ENCODE results near the gene CFAP45. TPM values are rescaled to one million over a fixed set of nuclear protein-coding genes. Genes with fewer than 3 reads are reported as not detected.
A peak's percentile ranks its signal among the peaks of the same experiment; 100 is the strongest.

Gene CFAP45
- total and polyA plus RNA-seq, 2 experiments from 2014 or later = 0.43 TPM; not detected in 1

DNA sequence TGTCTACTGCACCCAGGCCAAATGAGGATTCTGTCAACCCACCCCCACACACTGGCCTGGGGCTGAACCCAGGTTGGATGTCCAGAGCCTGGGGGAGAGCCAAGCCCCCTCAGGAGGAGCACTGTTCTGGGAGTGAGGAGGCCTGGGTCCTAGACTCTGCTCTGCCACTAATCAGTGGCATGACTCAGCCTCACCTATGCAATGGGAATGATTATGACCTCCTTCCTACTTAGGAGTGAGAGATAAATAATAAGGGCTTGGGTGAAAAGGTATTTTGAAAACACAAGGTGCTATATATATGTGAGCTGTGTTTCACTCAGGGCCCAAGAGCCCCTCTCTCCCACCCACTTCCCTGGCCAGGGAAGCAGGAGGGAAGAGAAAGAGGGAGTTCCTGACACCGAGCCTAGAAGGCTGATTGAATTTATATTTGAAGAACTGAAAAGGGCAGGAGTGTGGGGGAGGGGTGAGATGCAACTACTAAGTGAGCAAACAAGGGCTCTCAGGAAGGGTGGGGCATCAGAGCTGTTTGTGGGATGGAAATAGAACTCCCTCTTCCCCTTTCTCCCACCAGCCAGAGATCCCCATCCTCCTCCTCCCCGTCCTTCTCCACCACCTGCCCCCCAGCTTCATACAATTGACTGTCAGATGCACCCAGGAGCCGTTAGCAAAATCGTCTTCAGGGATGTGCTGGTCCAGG, 37.2 kb upstream of the CFAP45 start:
- H3K4me1 ChIP-seq (ENCODE audit: insufficient read depth) = peaks cover 55% of the 10 kb centered on the region
- H2AFZ ChIP-seq = no peak overlapping the region
- H3K79me2 ChIP-seq = no peaks in the 10 kb centered on the region
- peak; percentile 75 for DNase-seq (ENCODE audit: low spot score)
- no peaks in the 10 kb centered on the region for H3K9me3 ChIP-seq (ENCODE audit: low read depth)
- H3K4me3 ChIP-seq = no peak overlapping the region
- H4K20me1 ChIP-seq (ENCODE audit: insufficient read depth, poor library complexity, severe bottlenecking) = no peaks in the 10 kb centered on the region
- H3K36me3 ChIP-seq (replicated peaks; ENCODE audit: insufficient read depth, low read depth) = no peaks in the 10 kb centered on the region
- H3K4me2 ChIP-seq = peak overlapping the region; percentile 59
- WGBS (ENCODE audit: low lambda C conversion rate, missing lambda C conversion rate) = 56% methylated on average over 3 of the region's 4 CpGs
- H3K27ac ChIP-seq = peak overlapping the region; percentile 92
- H3K27me3 ChIP-seq = no peaks in the 10 kb centered on the region
- H3K9me2 ChIP-seq (replicated peaks; ENCODE audit: insufficient read depth) = no peaks in the 10 kb centered on the region
- TF ChIP-seq EZH2 (IDR thresholded peaks at IDR 0.05; ENCODE audit: borderline replicate concordance) (no peak), EZH2phosphoT487 (IDR thresholded peaks at IDR 0.05; ENCODE audit: low read depth, severe bottlenecking, unreplicated experiment) (no peak), CTCF (IDR thresholded peaks at IDR 0.05; ENCODE audit: poor library complexity) (no peak)

DNA sequence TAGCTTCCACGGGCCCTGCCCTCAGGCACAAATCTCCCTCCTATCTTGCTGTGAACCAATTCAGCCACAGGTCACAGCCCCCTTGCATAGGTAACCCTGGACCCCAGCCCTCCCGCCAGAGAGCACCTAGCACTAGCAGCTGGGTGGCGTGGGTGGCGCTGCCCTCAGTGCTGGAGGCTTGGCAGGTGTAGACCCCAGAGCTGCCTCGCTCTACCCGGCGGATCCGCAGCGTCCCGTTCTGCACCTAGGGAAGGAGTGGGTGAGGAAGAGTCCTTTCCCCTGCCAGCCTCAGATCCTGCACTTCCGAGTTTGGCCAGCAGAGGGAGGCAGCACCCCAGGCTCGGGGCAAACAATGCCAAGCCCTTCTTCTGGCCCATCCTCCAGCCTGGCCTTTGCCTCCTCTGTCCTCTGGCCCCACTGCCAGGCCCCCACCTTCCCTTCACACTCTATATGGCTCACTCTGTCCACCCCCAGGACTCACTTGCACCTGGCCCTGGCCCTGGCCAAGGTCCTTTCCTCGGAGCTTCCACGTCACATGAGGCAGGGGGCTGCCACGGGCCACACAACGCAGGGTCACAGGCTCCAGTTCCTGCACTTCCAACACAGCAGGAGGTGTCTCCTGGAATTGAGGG, 36.4 kb upstream of the CFAP45 start:
- H3K9me3 ChIP-seq (ENCODE audit: low read depth) = no peaks in the 10 kb centered on the region
- H3K4me1 ChIP-seq (ENCODE audit: insufficient read depth) = peaks cover 47% of the 10 kb centered on the region
- H3K79me2 ChIP-seq = no peaks in the 10 kb centered on the region
- no peaks in the 10 kb centered on the region for H3K27me3 ChIP-seq
- H3K4me2 ChIP-seq = peak overlapping the region; percentile 59
- H3K36me3 ChIP-seq (replicated peaks; ENCODE audit: insufficient read depth, low read depth) = no peaks in the 10 kb centered on the region
- TF ChIP-seq EZH2phosphoT487 (IDR thresholded peaks at IDR 0.05; ENCODE audit: low read depth, severe bottlenecking, unreplicated experiment) (no peak), CTCF (IDR thresholded peaks at IDR 0.05; ENCODE audit: poor library complexity) (peak; percentile 91)
- DNase-seq (ENCODE audit: low spot score) = peak; percentile 83
- H4K20me1 ChIP-seq (ENCODE audit: insufficient read depth, poor library complexity, severe bottlenecking) = no peaks in the 10 kb centered on the region
- 40% methylated on average over 16 of the region's 16 CpGs for WGBS (ENCODE audit: low lambda C conversion rate, missing lambda C conversion rate)
- no peak overlapping the region for H2AFZ ChIP-seq
- peak overlapping the region; percentile 92 for H3K27ac ChIP-seq
- H3K4me3 ChIP-seq = no peak overlapping the region
- no peaks in the 10 kb centered on the region for H3K9me2 ChIP-seq (replicated peaks; ENCODE audit: insufficient read depth)

DNA sequence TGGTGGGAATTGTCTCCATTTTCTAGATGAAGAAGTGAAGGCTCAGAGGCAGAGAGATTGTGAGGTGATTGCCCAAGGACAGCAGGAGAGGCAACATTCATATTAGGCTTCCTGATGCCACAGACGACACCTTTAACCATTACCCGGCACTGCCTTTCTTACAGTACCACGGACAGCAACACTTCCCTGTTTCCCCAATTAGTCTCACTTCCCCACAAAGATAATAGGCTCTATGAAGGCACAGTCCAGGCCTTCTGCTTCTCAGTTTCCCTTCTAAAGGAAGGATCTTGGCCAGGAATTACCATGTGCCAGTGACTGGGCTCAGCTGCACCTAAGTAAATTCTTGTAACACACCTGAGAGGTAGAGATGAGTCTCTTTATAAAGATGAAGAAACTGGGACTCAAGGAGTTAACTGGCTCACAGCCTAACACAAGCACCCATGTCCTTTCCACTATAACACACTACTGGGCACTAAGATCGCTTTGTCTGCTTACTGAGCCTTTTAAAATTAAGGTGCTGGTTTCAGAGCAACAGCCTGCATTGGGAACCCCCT, 35.8 kb upstream of the CFAP45 start:
- H4K20me1 ChIP-seq (ENCODE audit: insufficient read depth, poor library complexity, severe bottlenecking) = no peaks in the 10 kb centered on the region
- WGBS (ENCODE audit: low lambda C conversion rate, missing lambda C conversion rate) = 79% methylated on average over 4 of the region's 4 CpGs
- H3K9me3 ChIP-seq (ENCODE audit: low read depth) = no peaks in the 10 kb centered on the region
- H2AFZ ChIP-seq = no peak overlapping the region
- peak overlapping the region; percentile 36 for H3K4me2 ChIP-seq
- H3K27me3 ChIP-seq = no peaks in the 10 kb centered on the region
- no peak for DNase-seq (ENCODE audit: low spot score)
- H3K4me3 ChIP-seq = no peak overlapping the region
- peaks cover 42% of the 10 kb centered on the region for H3K4me1 ChIP-seq (ENCODE audit: insufficient read depth)
- H3K36me3 ChIP-seq (replicated peaks; ENCODE audit: insufficient read depth, low read depth) = no peaks in the 10 kb centered on the region
- no peak overlapping the region for H3K27ac ChIP-seq
- TF ChIP-seq EZH2 (IDR thresholded peaks at IDR 0.05; ENCODE audit: borderline replicate concordance) (no peak), EZH2phosphoT487 (IDR thresholded peaks at IDR 0.05; ENCODE audit: low read depth, severe bottlenecking, unreplicated experiment) (no peak), CTCF (IDR thresholded peaks at IDR 0.05; ENCODE audit: poor library complexity) (no peak)
- no peaks in the 10 kb centered on the region for H3K79me2 ChIP-seq
- H3K9me2 ChIP-seq (replicated peaks; ENCODE audit: insufficient read depth) = no peaks in the 10 kb centered on the region
